Measurements from ENCODE around the gene LPGAT1. TPM values are rescaled to one million over a fixed set of nuclear protein-coding genes. Genes with fewer than 3 reads are reported as not detected.

LPGAT1 gene
- total RNA-seq, 2 donors from 2014 or later, result 14.1 to 16.6 TPM

- Mint-ChIP-seq H3K27ac (no peak overlapping the region), H3K36me3 (no peaks in the 10 kb centered on the region), H3K9me3 (no peaks in the 10 kb centered on the region)
- ATAC-seq (no peak), DNase-seq (ENCODE audit: low spot score in 2 of 2) (no peak)
Measured at GRCh38 chr1:211750599-211750998, 80.0 kb downstream of the LPGAT1 start.

GRCh38 chr1:211749251-211749650, 81.3 kb downstream of the LPGAT1 start:
- H3K9me3 Mint-ChIP-seq, result no peaks in the 10 kb centered on the region
- no peak overlapping the region for H3K27ac Mint-ChIP-seq
- ATAC-seq, result no peak
- no peak for DNase-seq (ENCODE audit: low spot score in 2 of 2)
- H3K36me3 Mint-ChIP-seq, result no peaks in the 10 kb centered on the region

GRCh38 chr1:211748810-211749209, 81.8 kb downstream of the LPGAT1 start:
- ATAC-seq (no peak), DNase-seq (ENCODE audit: low spot score in 2 of 2) (no peak)
- no peaks in the 10 kb centered on the region for H3K9me3 Mint-ChIP-seq
- H3K36me3 Mint-ChIP-seq, result no peaks in the 10 kb centered on the region
- H3K27ac Mint-ChIP-seq, result no peak overlapping the region

GRCh38 chr1:211742889-211743529, 87.6 kb downstream of the LPGAT1 start:
- Mint-ChIP-seq H3K9me3 (no peaks in the 10 kb centered on the region), H3K36me3 (no peaks in the 10 kb centered on the region), H3K27ac (no peak overlapping the region)
- DNase-seq (ENCODE audit: low spot score in 2 of 2) (no peak), ATAC-seq (no peak)

GRCh38 chr1:211742272-211742671, 88.3 kb downstream of the LPGAT1 start:
- no peaks in the 10 kb centered on the region for H3K36me3 Mint-ChIP-seq
- no peak for ATAC-seq
- H3K9me3 Mint-ChIP-seq, result no peaks in the 10 kb centered on the region
- no peak overlapping the region for H3K27ac Mint-ChIP-seq
- no peak for DNase-seq (ENCODE audit: low spot score in 2 of 2)

GRCh38 chr1:211741788-211742187, 88.8 kb downstream of the LPGAT1 start:
- ATAC-seq, result no peak
- no peaks in the 10 kb centered on the region for H3K36me3 Mint-ChIP-seq

GRCh38 chr1:211741116-211741515, 89.4 kb downstream of the LPGAT1 start:
- H3K27ac Mint-ChIP-seq, result no peak overlapping the region
- ATAC-seq (no peak), DNase-seq (ENCODE audit: low spot score in 2 of 2) (no peak)
- H3K9me3 Mint-ChIP-seq, result no peaks in the 10 kb centered on the region
- no peaks in the 10 kb centered on the region for H3K36me3 Mint-ChIP-seq

More at GRCh38 chr1:211741788-211742187, 88.8 kb downstream of the LPGAT1 start:
- no peaks in the 10 kb centered on the region for H3K9me3 Mint-ChIP-seq
- H3K27ac Mint-ChIP-seq, result no peak overlapping the region
- DNase-seq (ENCODE audit: low spot score in 2 of 2), result no peak

GRCh38 chr1:211739671-211740411, 90.7 kb downstream of the LPGAT1 start:
- Mint-ChIP-seq H3K36me3 (no peaks in the 10 kb centered on the region), H3K9me3 (no peaks in the 10 kb centered on the region), H3K27ac (peak overlapping the region; percentile 6 to 14)
- peak in 1 of 2 donors; percentile 36 for ATAC-seq
- no peak for DNase-seq (ENCODE audit: low spot score in 2 of 2)

GRCh38 chr1:211738691-211739301, 91.8 kb downstream of the LPGAT1 start:
- H3K36me3 Mint-ChIP-seq, result no peaks in the 10 kb centered on the region
- H3K9me3 Mint-ChIP-seq, result no peaks in the 10 kb centered on the region
- DNase-seq (ENCODE audit: low spot score in 2 of 2), result no peak
- peak; percentile 73 to 79 for ATAC-seq
- H3K27ac Mint-ChIP-seq, result peak overlapping the region; percentile 14 to 78

GRCh38 chr1:211738096-211738690, 92.4 kb downstream of the LPGAT1 start:
- Mint-ChIP-seq H3K36me3 (no peaks in the 10 kb centered on the region), H3K9me3 (no peaks in the 10 kb centered on the region), H3K27ac (peak overlapping the region; percentile 14 to 78)
- DNase-seq (ENCODE audit: low spot score in 2 of 2), result no peak
- peak; percentile 8 to 36 for ATAC-seq

- H3K36me3 Mint-ChIP-seq, result no peaks in the 10 kb centered on the region
- no peak overlapping the region for H3K27ac Mint-ChIP-seq
- no peaks in the 10 kb centered on the region for H3K9me3 Mint-ChIP-seq
- DNase-seq (ENCODE audit: low spot score in 2 of 2) (no peak), ATAC-seq (no peak)
Measured at GRCh38 chr1:211737115-211738035, 93.2 kb downstream of the LPGAT1 start.

GRCh38 chr1:211736351-211736915, 94.1 kb downstream of the LPGAT1 start:
- Mint-ChIP-seq H3K9me3 (no peaks in the 10 kb centered on the region), H3K27ac (no peak overlapping the region), H3K36me3 (no peaks in the 10 kb centered on the region)
- ATAC-seq (no peak), DNase-seq (ENCODE audit: low spot score in 2 of 2) (no peak)

GRCh38 chr1:211735208-211736170, 95.1 kb downstream of the LPGAT1 start:
- Mint-ChIP-seq H3K36me3 (no peaks in the 10 kb centered on the region), H3K9me3 (no peaks in the 10 kb centered on the region), H3K27ac (no peak overlapping the region)
- no peak for ATAC-seq
- DNase-seq (ENCODE audit: low spot score in 2 of 2), result no peak

- no peak overlapping the region for H3K27ac Mint-ChIP-seq
- no peak for DNase-seq (ENCODE audit: low spot score in 2 of 2)
- H3K36me3 Mint-ChIP-seq, result no peaks in the 10 kb centered on the region
- H3K9me3 Mint-ChIP-seq, result no peaks in the 10 kb centered on the region
- no peak for ATAC-seq
Measured at GRCh38 chr1:211734791-211735190, 95.8 kb downstream of the LPGAT1 start.

GRCh38 chr1:211734359-211734758, 96.2 kb downstream of the LPGAT1 start:
- H3K36me3 Mint-ChIP-seq, result no peaks in the 10 kb centered on the region

More at GRCh38 chr1:211734359-211734758, 96.2 kb downstream of the LPGAT1 start:
- no peak for ATAC-seq
- no peak for DNase-seq (ENCODE audit: low spot score in 2 of 2)
- Mint-ChIP-seq H3K27ac (no peak overlapping the region), H3K9me3 (no peaks in the 10 kb centered on the region)
